Measurements from ENCODE around the gene C1QTNF7.

Gene C1QTNF7

DNA sequence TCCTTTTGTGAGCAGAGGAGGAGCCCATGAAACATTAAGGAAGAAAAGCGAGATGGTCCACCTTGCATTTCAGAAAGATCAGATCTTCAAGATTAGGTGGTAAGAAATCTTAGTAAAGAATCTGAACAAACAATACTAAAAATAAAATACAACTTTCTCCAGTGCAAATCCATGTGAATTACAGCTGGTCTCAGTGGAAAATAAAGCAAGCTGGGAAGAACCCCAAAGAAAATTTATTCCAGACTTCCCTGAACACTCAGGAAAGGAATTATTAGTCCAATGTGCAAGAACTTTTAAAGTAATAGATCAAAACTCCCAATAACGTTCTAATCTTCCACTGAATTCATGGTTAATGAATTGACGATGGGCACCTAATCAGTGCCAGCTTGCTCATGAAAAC, 37.3 kb upstream of the C1QTNF7 start:
- TF ChIP-seq EGR1 (IDR thresholded peaks at IDR 0.05): no peak
- no peak for TF ChIP-seq RAD21 (IDR thresholded peaks at IDR 0.05; ENCODE audit: low read depth)
- TF ChIP-seq USF1 (IDR thresholded peaks at IDR 0.05): no peak
- TF ChIP-seq, protein P1, sequence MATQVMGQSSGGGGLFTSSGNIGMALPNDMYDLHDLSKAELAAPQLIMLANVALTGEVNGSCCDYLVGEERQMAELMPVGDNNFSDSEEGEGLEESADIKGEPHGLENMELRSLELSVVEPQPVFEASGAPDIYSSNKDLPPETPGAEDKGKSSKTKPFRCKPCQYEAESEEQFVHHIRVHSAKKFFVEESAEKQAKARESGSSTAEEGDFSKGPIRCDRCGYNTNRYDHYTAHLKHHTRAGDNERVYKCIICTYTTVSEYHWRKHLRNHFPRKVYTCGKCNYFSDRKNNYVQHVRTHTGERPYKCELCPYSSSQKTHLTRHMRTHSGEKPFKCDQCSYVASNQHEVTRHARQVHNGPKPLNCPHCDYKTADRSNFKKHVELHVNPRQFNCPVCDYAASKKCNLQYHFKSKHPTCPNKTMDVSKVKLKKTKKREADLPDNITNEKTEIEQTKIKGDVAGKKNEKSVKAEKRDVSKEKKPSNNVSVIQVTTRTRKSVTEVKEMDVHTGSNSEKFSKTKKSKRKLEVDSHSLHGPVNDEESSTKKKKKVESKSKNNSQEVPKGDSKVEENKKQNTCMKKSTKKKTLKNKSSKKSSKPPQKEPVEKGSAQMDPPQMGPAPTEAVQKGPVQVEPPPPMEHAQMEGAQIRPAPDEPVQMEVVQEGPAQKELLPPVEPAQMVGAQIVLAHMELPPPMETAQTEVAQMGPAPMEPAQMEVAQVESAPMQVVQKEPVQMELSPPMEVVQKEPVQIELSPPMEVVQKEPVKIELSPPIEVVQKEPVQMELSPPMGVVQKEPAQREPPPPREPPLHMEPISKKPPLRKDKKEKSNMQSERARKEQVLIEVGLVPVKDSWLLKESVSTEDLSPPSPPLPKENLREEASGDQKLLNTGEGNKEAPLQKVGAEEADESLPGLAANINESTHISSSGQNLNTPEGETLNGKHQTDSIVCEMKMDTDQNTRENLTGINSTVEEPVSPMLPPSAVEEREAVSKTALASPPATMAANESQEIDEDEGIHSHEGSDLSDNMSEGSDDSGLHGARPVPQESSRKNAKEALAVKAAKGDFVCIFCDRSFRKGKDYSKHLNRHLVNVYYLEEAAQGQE (IDR thresholded peaks at IDR 0.05; ENCODE audit: low read depth): no peak
- no peak for TF ChIP-seq FOXM1 (IDR thresholded peaks at IDR 0.05; ENCODE audit: borderline replicate concordance, low read depth)

DNA sequence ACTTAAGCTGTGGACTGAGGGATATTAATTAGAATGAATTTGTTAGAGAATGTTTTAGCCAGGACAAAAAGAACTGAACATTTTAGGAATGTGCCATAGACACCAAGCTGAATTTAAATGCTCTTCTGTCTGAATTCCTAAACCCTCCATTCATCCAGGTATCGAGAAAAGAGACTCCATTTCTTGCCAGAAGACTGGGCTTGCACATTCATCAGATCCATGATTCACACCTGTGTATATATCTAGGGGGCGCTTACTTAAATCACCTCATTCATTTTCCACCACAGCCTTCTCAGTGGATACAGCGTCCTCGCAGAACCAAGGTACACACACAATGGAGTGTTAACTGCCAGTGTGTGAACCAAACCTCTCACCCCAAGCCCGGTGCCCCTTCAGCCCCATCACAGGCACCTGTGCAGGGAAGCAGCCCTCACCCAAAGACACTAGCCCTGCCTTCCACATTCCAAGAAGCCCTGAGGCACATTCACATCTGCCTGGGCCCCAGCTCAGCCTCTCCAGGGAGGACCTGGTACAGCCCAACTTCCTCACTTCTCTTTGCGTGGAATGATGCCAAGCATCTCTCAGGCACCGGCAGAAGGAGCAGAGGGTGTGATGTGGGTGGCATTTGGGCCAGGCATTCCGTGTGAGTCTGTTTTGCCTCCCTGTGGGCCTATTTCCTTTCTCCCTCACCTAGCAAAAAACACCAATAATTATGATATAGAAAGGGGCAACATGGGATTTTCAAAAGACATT, 35.6 kb upstream of the C1QTNF7 start:
- no peak for TF ChIP-seq ZBTB7A (IDR thresholded peaks at IDR 0.05; ENCODE audit: low read depth)
- no peak for TF ChIP-seq FOXM1 (IDR thresholded peaks at IDR 0.05; ENCODE audit: borderline replicate concordance, low read depth)
- TF ChIP-seq, protein P1 (IDR thresholded peaks at IDR 0.05; ENCODE audit: low read depth): no peak
- no peak for TF ChIP-seq RAD21 (IDR thresholded peaks at IDR 0.05; ENCODE audit: low read depth)
- TF ChIP-seq EGR1 (IDR thresholded peaks at IDR 0.05): no peak
- no peak for TF ChIP-seq TAF1 (IDR thresholded peaks at IDR 0.05; ENCODE audit: low read depth)
- no peak for TF ChIP-seq USF1 (IDR thresholded peaks at IDR 0.05)
- no peak for TF ChIP-seq YY1 (IDR thresholded peaks at IDR 0.05; ENCODE audit: low read depth)
- TF ChIP-seq, protein P2, sequence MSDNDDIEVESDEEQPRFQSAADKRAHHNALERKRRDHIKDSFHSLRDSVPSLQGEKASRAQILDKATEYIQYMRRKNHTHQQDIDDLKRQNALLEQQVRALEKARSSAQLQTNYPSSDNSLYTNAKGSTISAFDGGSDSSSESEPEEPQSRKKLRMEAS (IDR thresholded peaks at IDR 0.05): no peak
- no peak for TF ChIP-seq CREB1 (IDR thresholded peaks at IDR 0.05; ENCODE audit: low read depth)
- TF ChIP-seq NFIC (IDR thresholded peaks at IDR 0.05): no peak
- TF ChIP-seq TEAD4 (IDR thresholded peaks at IDR 0.05): no peak
- no peak for TF ChIP-seq EP300 (IDR thresholded peaks at IDR 0.05; ENCODE audit: borderline replicate concordance)
- no peak for TF ChIP-seq CEBPB (IDR thresholded peaks at IDR 0.05)
- TF ChIP-seq TCF12 (IDR thresholded peaks at IDR 0.05; ENCODE audit: low read depth): no peak

GRCh38 chr4:15395311-15395710, 32.5 kb upstream of the C1QTNF7 start:
- TF ChIP-seq CREB1 (IDR thresholded peaks at IDR 0.05; ENCODE audit: low read depth) (no peak), TEAD4 (IDR thresholded peaks at IDR 0.05) (no peak), CEBPB (IDR thresholded peaks at IDR 0.05) (no peak), USF1 (IDR thresholded peaks at IDR 0.05) (no peak), FOXM1 (IDR thresholded peaks at IDR 0.05; ENCODE audit: borderline replicate concordance, low read depth) (no peak), RAD21 (IDR thresholded peaks at IDR 0.05; ENCODE audit: low read depth) (no peak), YY1 (IDR thresholded peaks at IDR 0.05; ENCODE audit: low read depth) (no peak), ZBTB7A (IDR thresholded peaks at IDR 0.05; ENCODE audit: low read depth) (no peak), NFIC (IDR thresholded peaks at IDR 0.05) (no peak), TCF12 (IDR thresholded peaks at IDR 0.05; ENCODE audit: low read depth) (no peak), EGR1 (IDR thresholded peaks at IDR 0.05) (no peak), EP300 (IDR thresholded peaks at IDR 0.05; ENCODE audit: borderline replicate concordance) (no peak), TAF1 (IDR thresholded peaks at IDR 0.05; ENCODE audit: low read depth) (no peak)
- TF ChIP-seq, protein P2 (IDR thresholded peaks at IDR 0.05): no peak
- TF ChIP-seq, protein P1 (IDR thresholded peaks at IDR 0.05; ENCODE audit: low read depth): no peak

Data from Ishikawa (cell line).